Fibroblast of the aortic adventitia (primary cell): ENCODE data around the gene VAX1. TPM values are rescaled to one million over a fixed set of nuclear protein-coding genes. Genes with fewer than 3 reads are reported as not detected.
A peak's percentile ranks its signal among the peaks of the same experiment; 100 is the strongest.

Experiments
- DNase-seq: peaks from one replicate; pipeline ENCODE4 v3.0.0-alpha.2; 2010; ENCODE audit warnings: low read depth
- H3K4me3 ChIP-seq: 2 replicates; pipeline ENCODE4 v1.5.1; 2011; ENCODE audit warnings: low read depth, mild to moderate bottlenecking, control low read depth, low read length, moderate library complexity
- CTCF ChIP-seq: IDR thresholded peaks from 2 replicates; pipeline ENCODE4 v1.5.1; 2011; ENCODE audit warnings: mild to moderate bottlenecking, low read length, control low read depth, inconsistent platforms; ENCODE audit not compliant: insufficient read depth
- total RNA-seq: library from RNA; depleted of rRNA; stranded (reverse); fragments of >200 nt; gene quantifications from 2 replicates; pipeline ENCODE4 v1.2.3, GENCODE V29; 2012; ENCODE audit warnings: low replicate concordance

Gene VAX1
- total RNA-seq, 1 donor = not detected

- DNase-seq = no peak
- H3K4me3 ChIP-seq = no peak overlapping the region
- TF ChIP-seq CTCF = peak; percentile 57
Observed at GRCh38 chr10:117167789-117168674, 30.0 kb upstream of the VAX1 start.

GRCh38 chr10:117167346-117167788 lies 29.3 kb upstream of the VAX1 start:
- no peak for TF ChIP-seq CTCF
- H3K4me3 ChIP-seq = no peak overlapping the region
- no peak for DNase-seq

GRCh38 chr10:117166418-117167345 lies 28.6 kb upstream of the VAX1 start:
- H3K4me3 ChIP-seq = no peak overlapping the region
- no peak for DNase-seq
- no peak for TF ChIP-seq CTCF

- TF ChIP-seq CTCF = peak; percentile 61
- DNase-seq = peak; percentile 20
- H3K4me3 ChIP-seq = no peak overlapping the region
Observed at GRCh38 chr10:117165538-117166417, 27.7 kb upstream of the VAX1 start.

- peak overlapping the region; percentile 47 for H3K4me3 ChIP-seq
- no peak for DNase-seq
- TF ChIP-seq CTCF = no peak
Observed at GRCh38 chr10:117164592-117165537, 26.8 kb upstream of the VAX1 start.
